Activated gamma-delta T cell (primary cell): Measurements from ENCODE around the gene LCP1.

Source experiments
- DNase-seq: peaks from one replicate; lab custom pipeline; 2025; lab: John Stamatoyannopoulos, UW

LCP1 gene

GRCh38 chr13:46127358-46128023 lies 54.5 kb downstream of the LCP1 start:
- DNase-seq, result no peak

DNA sequence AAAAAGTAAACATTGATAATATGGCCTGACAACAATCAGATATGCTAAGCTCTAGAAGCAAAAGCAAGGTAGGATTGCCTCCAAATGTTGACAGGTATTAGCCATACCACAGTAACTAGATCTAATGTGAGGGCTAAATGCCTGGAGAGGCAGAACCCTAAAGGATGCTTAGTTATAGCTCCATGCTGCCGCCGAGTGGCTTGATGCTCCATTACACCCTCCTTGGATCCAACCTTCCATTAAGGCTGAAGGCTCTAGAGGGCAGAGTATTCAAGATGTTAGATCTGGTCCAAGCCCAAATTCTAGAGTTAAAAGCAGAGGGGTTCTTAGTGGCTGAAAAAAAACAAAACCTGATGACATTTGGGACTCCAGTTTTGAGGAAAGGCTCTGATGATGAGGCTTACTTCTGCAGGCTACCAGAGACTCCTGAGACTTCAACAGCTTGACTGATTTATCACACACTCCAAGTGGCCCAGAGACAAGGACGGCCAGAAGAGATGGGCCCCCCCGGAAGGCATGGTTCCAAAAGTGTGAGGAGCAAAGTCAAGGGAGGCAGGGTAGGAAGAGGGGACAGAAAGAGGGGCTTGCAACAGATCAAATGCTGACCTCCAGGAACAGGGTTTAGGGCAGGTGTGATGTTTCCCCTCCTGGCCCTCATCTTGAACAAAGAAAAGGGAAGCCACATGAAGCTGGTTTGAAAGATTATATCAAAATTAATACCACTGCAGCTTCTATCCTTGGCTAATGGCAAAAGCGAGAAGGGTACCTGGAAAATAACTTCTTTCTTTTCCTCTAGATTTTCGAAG lies 55.2 kb downstream of the LCP1 start:
- no peak for DNase-seq

DNA sequence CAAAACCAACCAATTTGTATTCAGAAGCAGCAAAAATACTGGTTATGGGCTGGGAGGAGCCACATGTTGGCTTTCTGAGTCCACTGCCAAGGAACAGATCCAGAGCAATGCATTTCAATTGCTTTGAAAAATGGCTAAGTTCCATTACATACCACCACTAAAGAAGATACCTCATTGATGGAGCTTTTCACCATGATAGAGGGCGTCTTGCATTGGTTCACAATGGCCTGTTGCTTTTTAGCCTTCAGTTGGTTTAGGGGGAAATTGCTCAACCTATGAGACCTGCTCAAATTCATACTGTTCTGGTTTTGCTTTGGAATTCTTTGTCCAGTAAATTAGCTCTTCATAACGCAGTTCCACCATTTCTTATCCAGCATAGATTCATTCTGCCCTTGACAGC lies 55.9 kb downstream of the LCP1 start:
- DNase-seq, result no peak

DNA sequence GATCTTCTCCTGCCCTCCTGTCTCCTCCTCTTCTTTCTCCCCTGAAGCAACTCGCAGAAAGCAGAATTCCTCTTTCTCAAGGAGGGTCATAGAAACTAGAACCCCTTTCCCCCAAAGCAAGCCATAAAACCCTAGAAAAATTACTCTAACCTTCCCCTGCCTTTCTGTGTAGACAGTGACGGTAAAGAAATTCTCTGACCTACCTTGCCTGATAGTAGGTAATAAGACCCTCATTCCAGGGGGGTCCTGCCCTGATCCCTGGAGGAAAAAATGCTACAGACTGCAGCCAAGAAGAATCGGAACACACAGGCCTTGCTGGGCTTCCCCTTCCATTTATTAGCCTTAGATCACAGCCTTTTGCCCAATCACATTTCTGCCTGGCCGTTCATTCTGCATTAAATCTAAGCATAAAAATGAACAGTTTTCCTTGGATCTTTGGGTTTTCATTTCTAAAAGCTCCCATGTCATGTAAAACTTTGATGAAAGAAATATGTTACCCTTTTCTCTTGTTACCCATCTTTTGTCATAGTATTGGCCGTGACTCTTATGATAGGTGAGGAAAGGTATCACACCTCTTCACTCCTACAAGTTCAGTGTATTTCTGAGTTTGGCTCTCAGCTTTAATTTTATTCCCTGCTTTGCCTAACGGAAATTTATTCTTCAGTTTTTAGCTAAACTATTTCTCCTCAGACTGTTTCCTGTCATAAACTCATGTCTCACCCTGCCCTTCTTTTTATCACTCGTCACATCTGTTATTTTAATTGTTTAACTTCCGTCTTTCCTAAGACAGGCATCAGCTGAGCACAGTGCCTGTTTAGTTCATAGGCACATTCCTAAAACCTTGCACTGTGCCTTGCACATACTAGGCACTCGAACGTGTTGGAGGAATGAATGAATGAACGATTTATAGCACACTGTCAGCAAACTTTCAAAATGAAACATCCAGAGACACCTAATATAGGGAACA lies 56.7 kb downstream of the LCP1 start:
- DNase-seq, result no peak

GRCh38 chr13:46124531-46124966 lies 57.4 kb downstream of the LCP1 start:
- no peak for DNase-seq

DNA sequence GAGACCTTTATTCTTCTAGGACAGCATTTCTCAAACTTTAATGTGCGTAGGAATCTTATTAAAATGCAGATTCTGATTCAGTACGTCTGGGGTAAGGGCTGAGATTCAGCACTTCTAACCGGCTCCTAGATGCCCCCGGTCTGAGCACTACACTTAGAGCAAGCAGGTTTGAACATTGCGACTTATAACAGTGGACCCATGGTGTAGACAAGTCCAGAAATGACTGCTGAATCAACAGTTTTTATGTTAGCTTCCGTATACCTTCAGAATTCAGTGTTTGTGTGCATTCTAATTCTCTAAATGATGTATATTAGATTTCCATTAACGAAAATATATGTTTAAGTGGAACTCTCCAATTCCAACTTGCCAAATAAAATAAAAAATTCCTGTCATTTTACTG lies 59.7 kb downstream of the LCP1 start:
- DNase-seq, result no peak

DNA sequence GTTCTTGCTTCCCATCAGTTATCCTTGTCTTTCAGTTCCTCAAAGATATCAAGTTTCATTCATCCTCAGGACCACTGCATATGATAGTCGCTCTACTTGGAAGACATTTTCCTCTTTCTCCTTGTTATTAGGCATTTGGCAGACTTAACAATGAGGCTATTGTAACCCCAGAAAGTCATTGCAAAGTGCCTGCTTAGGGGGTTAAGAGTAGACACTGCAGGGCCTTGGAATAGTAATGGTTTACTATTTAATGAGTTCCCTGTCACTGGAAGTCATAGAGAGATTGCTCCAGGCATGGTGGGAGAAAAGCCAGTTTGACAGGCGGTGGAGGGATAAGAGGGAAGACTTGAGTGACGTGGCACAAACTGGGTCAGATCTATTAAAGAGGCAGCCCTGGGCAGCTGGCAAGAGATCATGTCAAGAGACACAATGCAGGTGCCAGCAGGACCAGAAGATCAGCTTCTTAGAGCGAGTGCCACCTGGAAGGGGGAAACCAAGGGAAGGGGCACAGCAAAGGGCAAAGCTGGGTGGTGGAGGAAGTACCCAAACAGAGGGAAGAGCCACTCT lies 60.3 kb downstream of the LCP1 start:
- DNase-seq, result no peak

DNA sequence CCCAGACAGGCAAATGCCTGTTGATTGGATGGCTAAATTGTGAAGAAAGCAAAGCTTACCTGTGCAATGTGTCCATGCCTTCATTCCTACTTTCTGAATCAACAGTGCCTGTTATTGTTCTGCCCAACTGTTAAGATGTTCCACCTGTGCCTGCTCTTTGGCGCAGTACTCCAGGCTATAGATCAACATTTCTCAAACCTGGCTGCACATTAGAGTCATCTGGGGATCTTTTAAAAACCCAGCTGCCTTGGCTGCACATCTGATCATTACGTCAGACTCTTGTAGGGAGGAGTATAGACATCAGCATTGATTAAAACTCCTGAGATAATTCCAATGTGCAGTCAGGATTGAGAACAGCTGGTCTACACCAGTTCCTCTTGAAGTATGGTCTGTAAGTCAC lies 60.9 kb downstream of the LCP1 start:
- no peak for DNase-seq

GRCh38 chr13:46119883-46120614 lies 61.9 kb downstream of the LCP1 start:
- no peak for DNase-seq

GRCh38 chr13:46116653-46117502 lies 65.1 kb downstream of the LCP1 start:
- no peak for DNase-seq

DNA sequence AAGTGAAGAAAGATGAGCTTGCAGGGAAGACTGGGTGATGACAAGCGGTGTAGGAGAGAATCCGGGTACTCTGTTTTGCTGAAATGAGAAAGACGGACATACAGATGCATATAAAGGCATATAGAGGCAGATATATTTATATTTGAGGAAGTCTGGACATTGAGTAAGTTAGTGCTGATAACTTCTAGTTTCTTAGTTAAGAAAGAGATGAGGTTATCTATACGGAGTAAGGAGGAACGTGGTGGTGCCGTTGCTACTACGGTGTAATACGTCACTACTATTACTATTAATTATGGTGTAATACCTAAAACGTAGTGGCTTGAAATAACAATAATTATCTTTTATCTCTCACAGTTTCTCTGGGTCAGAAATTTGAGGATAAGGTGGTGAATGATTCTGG lies 67.4 kb downstream of the LCP1 start:
- no peak for DNase-seq

GRCh38 chr13:46113596-46113995 lies 68.4 kb downstream of the LCP1 start:
- DNase-seq, result no peak

DNA sequence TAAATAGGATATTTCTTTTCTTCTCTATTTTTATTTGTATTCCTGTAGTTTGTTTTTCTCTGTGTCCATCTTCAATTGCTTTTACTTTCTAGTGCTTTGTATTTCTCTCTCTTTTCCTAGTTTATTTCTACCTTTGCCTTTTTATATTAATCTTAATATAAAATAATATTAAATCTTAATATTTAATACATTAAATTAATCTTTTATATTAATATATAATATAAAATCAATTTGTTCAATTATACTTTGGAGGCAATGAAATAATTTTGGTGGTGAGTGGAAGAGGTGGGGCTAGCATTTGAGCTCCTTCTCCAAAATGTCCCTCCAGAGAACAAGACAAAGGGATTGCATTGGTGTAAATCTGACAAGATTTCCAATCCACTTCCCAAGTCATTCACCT lies 70.8 kb downstream of the LCP1 start:
- no peak for DNase-seq

DNA sequence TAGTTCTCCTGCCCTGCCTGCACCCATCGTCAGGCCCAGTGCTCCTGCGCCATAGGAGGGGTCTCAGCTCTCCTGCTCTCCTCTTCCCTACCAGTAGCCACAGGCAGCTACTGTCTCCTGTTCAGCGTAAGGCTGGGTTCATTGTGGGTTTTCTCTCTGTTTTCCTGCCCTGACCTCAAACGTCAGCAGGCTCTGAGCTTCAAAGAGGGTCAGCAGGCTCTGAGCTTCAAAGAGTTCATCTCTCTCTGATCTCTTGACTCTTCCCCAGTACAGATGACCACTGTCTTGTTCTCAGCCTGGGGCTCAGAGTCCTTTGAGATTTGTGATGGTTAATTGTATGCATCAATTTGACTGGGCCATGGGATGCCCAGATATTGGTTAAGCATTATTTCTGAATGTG lies 72.5 kb downstream of the LCP1 start:
- DNase-seq, result no peak

DNA sequence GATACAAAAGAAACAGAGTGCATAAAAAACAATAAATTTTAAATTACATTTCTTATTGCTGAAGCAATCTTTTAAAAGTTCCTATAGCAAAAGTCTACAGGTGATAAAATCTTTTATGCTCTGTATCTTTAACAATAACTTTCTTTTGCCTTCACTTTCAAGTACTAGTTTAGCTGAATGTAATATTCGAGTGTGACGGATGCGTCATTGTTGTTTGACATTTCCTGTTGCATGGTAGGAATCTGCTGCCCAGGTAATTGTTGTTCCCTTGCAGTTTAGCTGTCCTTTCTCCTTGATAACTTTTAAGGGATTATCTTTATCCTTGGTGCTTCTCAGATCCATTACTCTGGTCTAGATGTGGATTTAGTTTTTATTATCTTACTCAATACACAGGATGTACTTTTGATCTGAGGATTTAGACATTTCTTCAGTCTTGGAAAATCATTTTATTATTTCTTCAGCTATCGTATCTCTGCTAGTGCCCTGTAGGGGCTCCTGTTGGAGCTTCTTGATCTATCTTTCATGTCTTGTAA lies 75.1 kb downstream of the LCP1 start:
- no peak for DNase-seq

DNA sequence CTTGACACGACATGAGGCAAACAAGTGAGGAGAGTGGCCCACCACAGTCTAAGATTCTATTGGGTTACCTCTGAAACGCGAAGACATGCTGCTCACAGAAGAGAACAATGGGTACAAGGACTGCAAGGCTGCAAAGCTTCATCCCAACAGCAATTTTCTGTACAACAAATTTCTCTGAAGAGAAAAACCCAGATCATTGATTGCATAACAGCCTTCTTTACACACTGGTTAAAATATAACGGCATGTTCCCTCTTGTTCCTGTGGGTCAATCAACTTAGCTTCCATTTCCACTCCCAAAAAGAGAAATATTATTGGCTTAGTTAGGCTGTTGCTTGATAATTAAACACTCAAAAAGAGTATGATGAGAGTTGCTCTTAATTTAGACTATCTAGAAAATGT lies 77.1 kb downstream of the LCP1 start, which contains the start of gene CPB2:
TSS of gene CPB2 (minus strand) at position 166 of the 400 bp plus-strand sequence. CDS start at position 142, 24 bp downstream.
- DNase-seq, result no peak

- no peak for DNase-seq
Observed at GRCh38 chr13:46103037-46103436, 78.9 kb downstream of the LCP1 start.

GRCh38 chr13:46102255-46102605 lies 79.7 kb downstream of the LCP1 start:
- no peak for DNase-seq

DNA sequence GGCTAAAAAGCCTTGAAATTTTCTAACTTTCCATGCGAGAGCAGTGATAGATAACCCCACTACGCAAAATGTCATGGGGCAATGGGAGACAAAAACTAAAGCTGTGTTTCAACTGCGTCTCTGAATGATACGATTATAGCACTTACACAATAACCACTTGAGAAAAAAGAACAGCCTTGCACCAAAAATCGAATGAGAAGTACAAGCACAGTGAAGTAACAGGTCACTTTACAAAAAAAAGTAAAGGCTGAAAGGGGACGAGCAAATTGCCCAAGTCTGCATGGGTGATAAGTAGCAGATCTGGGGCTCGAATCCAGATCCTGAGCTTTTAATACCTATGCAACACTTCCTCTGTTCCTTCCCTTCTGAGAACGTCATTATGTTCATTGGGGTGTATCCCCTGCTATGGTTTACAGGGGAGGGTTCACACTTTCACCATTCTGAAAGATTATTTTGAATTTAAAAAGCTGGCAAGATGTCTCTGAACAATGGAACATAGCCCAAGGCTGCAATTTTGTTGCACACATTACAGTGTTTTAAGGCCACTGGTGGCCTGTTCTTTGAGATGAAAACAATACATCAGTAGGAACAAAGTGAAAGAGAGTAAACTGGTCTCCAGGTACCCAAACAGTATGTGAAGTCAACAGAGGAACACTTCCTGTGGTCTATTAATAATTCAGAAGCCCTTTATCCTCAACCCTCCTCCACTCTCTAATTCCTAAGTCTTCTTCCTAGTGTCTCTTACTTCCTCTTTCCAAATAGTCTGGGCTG lies 80.3 kb downstream of the LCP1 start:
- no peak for DNase-seq
